ENCODE measurements around the gene CHCHD3.

Gene CHCHD3

GRCh38 chr7:132819648-132820047 is 262.2 kb downstream of the CHCHD3 start:
- DNase-seq (ENCODE audit: low read depth, low spot score): no peak

DNA sequence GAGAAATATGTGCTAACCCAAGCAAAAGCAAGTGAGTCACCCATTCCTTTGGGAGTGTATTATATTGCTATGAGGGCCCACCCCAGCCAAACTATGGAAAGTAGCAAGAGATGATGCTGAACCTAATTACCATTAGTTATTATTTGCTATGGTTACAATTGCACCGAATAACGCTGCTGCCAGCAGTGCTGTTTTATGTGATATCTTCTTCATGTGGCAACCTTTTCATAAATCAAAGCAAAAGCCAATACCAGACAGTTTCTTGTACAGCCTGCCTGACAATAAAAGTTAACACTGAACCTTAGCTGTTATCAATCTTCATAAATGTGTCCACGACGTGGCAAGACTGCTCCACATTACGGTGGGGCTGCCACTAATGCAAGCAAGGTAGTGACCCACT is 263.9 kb downstream of the CHCHD3 start:
- DNase-seq (ENCODE audit: low read depth, low spot score): no peak

DNA sequence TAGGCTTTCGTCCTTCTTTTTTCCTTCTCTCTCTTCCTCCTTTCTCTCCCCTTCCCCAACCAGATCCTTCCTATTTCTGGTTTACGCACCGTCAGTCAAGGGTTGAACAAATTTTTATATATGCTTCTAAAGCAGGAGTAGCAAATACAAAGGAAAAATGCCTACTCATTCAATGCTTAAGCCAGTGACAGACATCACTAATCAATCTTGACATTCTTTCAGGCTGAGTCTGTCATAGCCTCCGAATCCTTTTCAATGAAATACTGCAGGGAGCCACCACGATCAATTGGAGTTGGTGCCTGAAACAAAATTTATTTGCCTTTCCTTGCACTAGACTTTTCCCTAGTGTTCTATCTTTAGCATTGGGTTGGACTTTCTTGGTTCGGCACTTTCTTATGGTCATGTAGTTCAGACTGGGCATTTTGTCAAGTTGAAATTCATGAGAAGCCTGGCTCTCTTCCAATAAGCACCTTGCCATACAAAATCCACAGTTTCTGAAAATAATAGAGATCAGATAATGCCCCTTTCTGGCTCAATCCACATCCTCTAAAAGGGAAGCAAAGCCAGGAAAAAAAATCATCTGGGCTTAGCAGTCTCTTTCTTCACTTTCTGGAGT is 266.1 kb downstream of the CHCHD3 start:
- DNase-seq (ENCODE audit: low read depth, low spot score): no peak

DNA sequence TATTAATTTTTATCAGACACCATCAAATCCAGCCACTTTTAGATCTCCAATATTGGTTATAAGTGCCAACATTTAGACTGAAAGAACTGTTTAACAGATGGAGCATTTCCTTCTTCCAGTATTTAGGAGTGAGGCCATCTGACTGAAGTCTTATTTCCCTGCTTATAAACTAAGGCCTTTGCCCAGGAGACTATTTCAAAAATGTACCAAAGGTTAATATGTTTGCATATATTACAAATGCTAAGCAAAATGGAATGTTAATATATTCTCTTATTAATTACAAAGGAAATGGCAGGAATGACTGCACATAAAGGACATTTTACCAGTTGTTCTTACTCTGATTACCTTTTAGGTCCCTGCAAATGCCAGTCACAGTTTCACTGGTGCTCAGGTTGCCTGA is 266.8 kb downstream of the CHCHD3 start:
- no peak for DNase-seq (ENCODE audit: low read depth, low spot score)

GRCh38 chr7:132810561-132810960 is 271.3 kb downstream of the CHCHD3 start:
- no peak for DNase-seq (ENCODE audit: low read depth, low spot score)

DNA sequence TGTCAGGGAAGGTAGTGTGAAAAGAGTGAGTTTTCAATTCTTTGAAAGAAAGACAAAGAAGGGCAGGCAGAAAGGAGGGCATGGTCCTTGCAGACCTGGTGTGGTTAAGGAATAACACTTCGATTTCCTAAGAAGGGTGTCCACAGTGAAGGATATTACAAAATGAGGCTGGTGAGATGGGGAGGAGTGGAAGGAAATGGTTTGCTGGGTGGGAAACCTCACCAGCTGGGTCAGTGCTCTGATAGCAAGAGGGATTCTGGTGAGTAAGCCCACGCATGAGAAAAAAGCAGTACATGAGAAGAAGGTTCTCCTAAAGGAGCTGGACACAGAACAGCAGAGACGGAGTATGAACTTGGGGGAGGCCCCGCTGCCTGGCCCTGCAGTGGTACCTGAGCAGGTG is 275.1 kb downstream of the CHCHD3 start:
- no peak for DNase-seq (ENCODE audit: low read depth, low spot score)

GRCh38 chr7:132805766-132806165 is 276.1 kb downstream of the CHCHD3 start:
- DNase-seq (ENCODE audit: low read depth, low spot score): no peak

GRCh38 chr7:132804849-132805485 is 276.9 kb downstream of the CHCHD3 start:
- DNase-seq (ENCODE audit: low read depth, low spot score): no peak

GRCh38 chr7:132800522-132800921 is 281.4 kb downstream of the CHCHD3 start:
- no peak for DNase-seq (ENCODE audit: low read depth, low spot score)

DNA sequence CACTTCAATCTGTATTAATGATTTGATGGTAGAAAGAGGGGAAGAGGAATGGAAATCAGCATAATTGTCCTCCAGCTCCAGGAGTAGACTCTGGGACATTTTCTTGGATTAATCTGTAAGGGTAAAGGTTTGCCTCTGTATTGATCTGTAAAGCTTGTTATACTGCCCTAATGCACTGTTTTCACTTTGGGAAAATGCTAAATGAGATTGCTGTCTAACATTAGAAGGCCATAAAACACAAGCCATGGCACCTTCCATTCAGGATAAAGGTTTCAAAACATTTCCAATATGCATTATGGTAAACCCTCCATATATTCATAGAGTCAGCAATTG is 282.8 kb downstream of the CHCHD3 start:
- DNase-seq (ENCODE audit: low read depth, low spot score): no peak

- DNase-seq (ENCODE audit: low read depth, low spot score): no peak
Measured at GRCh38 chr7:132797152-132797551, 284.7 kb downstream of the CHCHD3 start.

DNA sequence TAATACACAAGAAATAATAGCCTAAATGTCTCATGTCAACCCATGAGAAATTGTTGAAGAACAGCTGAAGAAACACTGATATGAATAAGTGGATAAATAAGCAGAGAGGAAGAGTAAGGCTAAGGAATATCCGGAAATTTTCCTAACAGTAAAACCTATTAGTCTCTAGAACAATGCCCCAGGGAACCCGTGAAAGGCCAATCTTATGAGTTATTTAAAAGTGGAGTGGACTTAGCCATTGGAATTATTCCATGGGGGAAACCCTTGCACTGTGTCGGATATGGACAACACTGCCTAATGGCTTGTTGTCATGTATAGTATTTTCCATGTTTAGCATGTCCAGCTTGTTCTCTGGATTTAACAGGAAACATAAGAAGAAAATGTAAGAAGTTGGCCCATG is 288.4 kb downstream of the CHCHD3 start:
- DNase-seq (ENCODE audit: low read depth, low spot score): no peak

DNA sequence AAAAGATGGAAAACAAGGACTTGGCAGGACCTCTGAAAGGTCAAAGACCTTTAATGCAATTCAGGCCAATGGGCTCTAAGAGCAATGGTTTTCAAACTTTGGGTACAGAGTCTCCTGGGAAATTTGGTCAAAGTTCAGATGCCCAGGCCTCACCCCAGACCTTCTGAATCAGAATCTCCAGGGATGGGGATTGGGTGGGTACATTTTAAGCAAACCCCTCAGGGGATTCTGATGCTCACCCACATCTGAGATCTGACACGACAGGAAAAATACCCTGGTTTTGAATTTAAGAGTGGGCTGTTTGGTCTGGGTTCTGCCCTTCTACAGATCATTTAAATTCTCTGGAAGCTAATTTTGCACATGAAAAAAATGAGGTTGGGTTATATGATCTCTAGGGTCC is 290.9 kb downstream of the CHCHD3 start:
- DNase-seq (ENCODE audit: low read depth, low spot score): no peak

- DNase-seq (ENCODE audit: low read depth, low spot score): no peak
Measured at GRCh38 chr7:132790104-132790503, 291.8 kb downstream of the CHCHD3 start.

- DNase-seq (ENCODE audit: low read depth, low spot score): no peak
Measured at GRCh38 chr7:132789281-132789680, 292.6 kb downstream of the CHCHD3 start.

GRCh38 chr7:132785870-132786269 is 296.0 kb downstream of the CHCHD3 start:
- no peak for DNase-seq (ENCODE audit: low read depth, low spot score)

DNA sequence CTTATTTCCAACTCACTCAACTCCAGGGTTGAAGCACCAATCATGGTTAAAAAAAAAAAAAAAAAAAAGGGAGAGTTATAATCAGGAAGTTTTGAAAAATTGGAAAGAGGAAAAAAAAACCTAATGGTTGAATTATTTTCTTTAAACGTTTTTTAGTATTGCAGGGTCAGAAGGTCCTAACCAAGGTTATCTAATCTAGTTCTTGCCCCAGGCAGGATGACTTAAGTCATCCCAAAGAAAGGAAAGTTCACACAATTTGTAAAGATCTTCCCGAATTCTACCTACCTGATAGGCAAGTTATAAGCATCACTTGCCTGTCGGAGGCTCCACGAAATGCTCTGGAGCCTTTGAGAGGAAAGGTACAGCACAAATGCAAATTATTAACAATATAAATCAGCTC is 297.5 kb downstream of the CHCHD3 start:
- DNase-seq (ENCODE audit: low read depth, low spot score): no peak

GRCh38 chr7:132783824-132784223 is 298.1 kb downstream of the CHCHD3 start:
- DNase-seq (ENCODE audit: low read depth, low spot score): no peak

DNA sequence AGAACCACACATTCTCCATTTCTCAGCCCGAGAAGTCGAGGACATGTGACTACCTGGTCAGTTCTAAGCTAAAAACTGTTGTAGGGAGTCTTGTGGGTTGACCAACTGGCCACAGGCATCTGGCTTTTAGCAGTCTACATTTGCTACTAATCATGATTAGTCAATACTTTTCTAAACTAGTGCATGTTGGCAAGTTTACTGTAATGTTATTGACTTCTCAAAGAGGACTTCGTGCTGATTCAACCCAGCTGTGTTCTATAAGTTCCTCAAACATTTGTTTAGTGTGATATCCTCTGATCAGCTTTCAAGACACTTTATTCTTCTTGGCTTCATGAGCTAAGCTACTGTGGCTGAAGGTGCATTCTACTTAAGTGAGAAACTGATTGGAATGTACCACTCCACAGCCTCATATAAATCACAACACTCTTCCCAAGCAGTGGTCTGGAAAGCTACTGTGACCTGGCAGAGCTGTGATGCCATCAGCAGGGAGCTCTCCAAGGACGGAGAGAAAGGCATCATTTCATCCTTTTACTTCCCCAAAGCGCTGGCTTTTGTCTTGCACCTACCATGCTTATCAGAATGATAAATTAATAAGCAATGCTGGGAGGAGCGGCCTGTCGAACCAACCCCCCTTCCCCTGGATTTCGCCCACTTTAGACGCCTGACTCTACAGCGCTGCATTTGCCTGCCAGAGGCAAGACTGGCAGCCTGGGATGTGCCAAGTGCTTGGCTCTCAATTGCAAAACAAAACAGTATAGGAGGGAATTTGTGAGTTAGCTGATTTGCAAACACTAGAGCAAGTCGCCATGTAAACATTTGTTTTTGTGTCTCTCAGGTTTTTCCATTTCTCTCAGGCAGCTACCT is 298.9 kb downstream of the CHCHD3 start:
- no peak for DNase-seq (ENCODE audit: low read depth, low spot score)

DNA sequence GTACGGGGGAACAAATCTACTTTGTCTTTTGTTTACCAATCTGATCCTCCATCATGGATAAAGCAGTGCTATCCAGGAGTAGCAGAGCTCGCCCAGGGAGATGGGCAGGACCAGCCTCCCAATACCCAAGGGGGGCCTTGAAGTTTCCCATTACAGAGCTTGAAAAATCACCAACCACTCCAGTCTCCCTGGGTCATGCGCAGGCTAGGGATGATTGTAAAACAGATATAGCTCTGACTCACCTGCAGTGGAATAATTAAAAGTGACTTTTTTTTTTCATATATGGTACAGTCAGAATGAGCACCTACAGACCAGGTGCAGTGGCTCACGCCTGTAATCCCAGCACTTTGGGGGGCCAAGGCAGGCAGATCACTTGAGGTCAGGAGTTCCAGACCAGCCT is 301.1 kb downstream of the CHCHD3 start:
- DNase-seq (ENCODE audit: low read depth, low spot score): no peak

GRCh38 chr7:132779164-132779563 is 302.7 kb downstream of the CHCHD3 start:
- no peak for DNase-seq (ENCODE audit: low read depth, low spot score)

GRCh38 chr7:132778761-132779160 is 303.1 kb downstream of the CHCHD3 start:
- no peak for DNase-seq (ENCODE audit: low read depth, low spot score)

DNA sequence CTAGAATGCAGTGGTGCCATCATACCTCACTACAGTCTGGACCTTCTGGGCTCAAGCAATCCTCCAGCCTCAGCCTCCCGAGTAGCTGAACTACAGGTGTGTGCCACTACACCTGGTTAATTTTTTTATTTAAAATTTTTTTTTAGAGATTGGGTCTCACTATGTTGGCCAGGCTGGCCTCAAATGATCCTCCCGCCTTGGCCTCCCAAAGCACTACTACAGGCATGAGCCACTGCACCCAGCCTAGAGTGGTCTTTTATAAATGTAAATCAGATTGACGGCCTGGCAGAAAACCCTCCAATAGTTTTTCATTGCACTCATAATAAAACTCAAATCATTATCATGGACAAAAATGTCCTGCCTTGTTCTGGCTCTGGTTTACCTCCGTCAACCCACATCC is 303.9 kb downstream of the CHCHD3 start:
- DNase-seq (ENCODE audit: low read depth, low spot score): no peak

Measured in activated CD4-positive, CD25-positive, alpha-beta regulatory T cell treated with anti-CD3 and anti-CD28 coated beads, Interleukin-2, amount 50 U/mL, for 16 hours (primary cell).